Thoracic aorta (tissue), 2 donors: Measurements from ENCODE around the gene POU3F2. TPM values are rescaled to one million over a fixed set of nuclear protein-coding genes. Genes with fewer than 3 reads are reported as not detected.

ENCODE experiments used
- ATAC-seq: fragments of 150-250 bp; one replicate; pipeline ENCODE4 v1.8.0; 2017; ENCODE audit warnings: low read depth; ENCODE audit not compliant: insufficient number of reproducible peaks, low FRiP score
- DNase-seq: peaks from one replicate; pipeline ENCODE4 v3.0.0-alpha.2; 2020; ENCODE audit warnings: low spot score
- H3K27ac ChIP-seq, 2 donors: fragments of 200-600 bp; sonication (generic); 1 replicate in 1 of 2; 2 replicates in 1 of 2; pipeline ENCODE4 v1.5.1; 2016; ENCODE audit warnings: mild to moderate bottlenecking in 2 of 2, moderate library complexity in 2 of 2
- H3K27me3 ChIP-seq: fragments of 200-600 bp; sonication (generic); replicated peaks from 2 replicates; pipeline ENCODE4 v1.6.0; 2016; ENCODE audit warnings: mild to moderate bottlenecking; ENCODE audit not compliant: insufficient read depth
- H3K36me3 ChIP-seq: fragments of 200-600 bp; sonication (generic); one replicate; pipeline ENCODE4 v1.5.1; 2016
- H3K4me1 ChIP-seq, 2 donors: fragments of 200-600 bp; sonication (generic); 1 replicate in 1 of 2; 2 replicates in 1 of 2; pipeline versions ENCODE4 v1.5.1 to v1.6.0; 2016; ENCODE audit warnings: low read depth in 2 of 2, mild to moderate bottlenecking in 1 of 2; ENCODE audit not compliant: control insufficient read depth in 1 of 2
- H3K4me3 ChIP-seq: fragments of 200-600 bp; sonication (generic); 2 replicates; pipeline ENCODE4 v1.5.1; 2016; ENCODE audit warnings: mild to moderate bottlenecking
- H3K9me3 ChIP-seq: fragments of 200-600 bp; sonication (generic); 2 replicates; pipeline ENCODE4 v1.5.1; 2016
- CTCF ChIP-seq: fragments of 200-600 bp; sonication (generic); IDR thresholded peaks from one replicate; pipeline ENCODE4 v1.5.1; 2019; ENCODE audit warnings: antibody characterized with exemption
- total RNA-seq, 2 donors: library from RNA; depleted of rRNA; stranded (reverse); fragments of >200 nt; gene quantifications; one replicate each; pipeline versions ENCODE4 v1.1.0 to v1.2.3, GENCODE V29; 2016

Gene POU3F2
- total RNA-seq, 2 donors from 2014 or later: not detected

DNA sequence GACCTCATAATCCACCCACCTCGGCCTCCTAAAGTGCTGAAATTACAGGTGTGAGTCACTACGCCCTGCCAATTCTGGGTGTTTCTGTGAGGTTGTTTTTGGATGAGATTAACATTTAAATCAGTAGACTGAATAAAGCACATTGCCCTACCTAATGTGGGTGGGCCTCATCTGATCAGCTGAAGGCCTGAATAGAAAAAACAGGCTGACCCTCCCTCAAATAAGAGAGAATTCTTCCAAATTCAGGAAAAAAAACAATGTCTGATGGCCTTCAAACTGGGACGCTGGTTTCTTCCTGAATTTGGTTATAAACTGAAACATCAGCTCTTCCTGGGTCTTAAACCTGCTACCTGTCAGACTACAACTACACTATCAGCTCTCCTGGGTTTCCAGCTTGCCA lies 51.0 kb downstream of the POU3F2 start:
- Histone ChIP-seq H3K27ac (no peak overlapping the region), H3K4me3 (no peak overlapping the region), H3K9me3 (no peaks in the 10 kb centered on the region), H3K27me3 (no peaks in the 10 kb centered on the region), H3K4me1 (no peaks in the 10 kb centered on the region), H3K36me3 (no peaks in the 10 kb centered on the region)
- DNase-seq (no peak), ATAC-seq (no peak)
- TF ChIP-seq CTCF: no peak

GRCh38 chr6:98887650-98888049 lies 53.3 kb downstream of the POU3F2 start:
- H3K4me1 ChIP-seq: no peaks in the 10 kb centered on the region
- no peak for DNase-seq
- H3K9me3 ChIP-seq: no peaks in the 10 kb centered on the region
- H3K27me3 ChIP-seq: no peaks in the 10 kb centered on the region
- no peaks in the 10 kb centered on the region for H3K36me3 ChIP-seq
- H3K27ac ChIP-seq: no peak overlapping the region
- H3K4me3 ChIP-seq: no peak overlapping the region
- TF ChIP-seq CTCF: no peak
- ATAC-seq: no peak

Other genes starting within 250 kb of the POU3F2 start
- 10 to 100 TPM; 18.3 to 31.7 TPM for gene FBXL4, start 113.4 kb downstream of the POU3F2 start, total RNA-seq